HFFc6 (cell line): ENCODE results near the gene LRRC10B. TPM values are rescaled to one million over a fixed set of nuclear protein-coding genes. Genes with fewer than 3 reads are reported as not detected.

ENCODE experiments used
- DNase-seq: peaks from one replicate; pipeline ENCODE4 v3.0.0-alpha.2; 2018
- H3K27ac Mint-ChIP-seq: 2 replicates; pipeline ENCODE4 v1.8.0; 2020; ENCODE audit warnings: mild to moderate bottlenecking, mixed read lengths
- H3K27me3 Mint-ChIP-seq: 2 replicates; pipeline ENCODE4 v1.8.0; 2021; ENCODE audit warnings: mild to moderate bottlenecking, moderate library complexity, mixed read lengths; ENCODE audit not compliant: insufficient read depth
- H3K36me3 Mint-ChIP-seq: 2 replicates; pipeline ENCODE4 v1.8.0; 2021; ENCODE audit warnings: low read depth, mixed read lengths
- H3K4me1 Mint-ChIP-seq: 2 replicates; pipeline ENCODE4 v1.8.0; 2020; ENCODE audit warnings: low read depth, mixed read lengths
- H3K4me3 Mint-ChIP-seq: 2 replicates; pipeline ENCODE4 v1.8.0; 2020; ENCODE audit warnings: mild to moderate bottlenecking, moderate library complexity, mixed read lengths
- H3K9me3 Mint-ChIP-seq: 2 replicates; pipeline ENCODE4 v1.8.0; 2020; ENCODE audit warnings: mild to moderate bottlenecking, mixed read lengths
- total RNA-seq, 6 experiments: library from RNA; stranded (reverse); fragmentation: NEBNext Ultra II Directional; extraction: Animal tissue kit (Norgen Biotek cat#: 25700); gene quantifications; 2 replicates in 1 of 6; 3 replicates in 5 of 6; pipeline ENCODE4 v1.2.3, GENCODE V29; 2021
- TF ChIP-seq, protein P1 (sequence below): fragments of 200-600 bp; sonication (generic); IDR thresholded peaks from 2 replicates; pipeline ENCODE4 v1.5.0; 2021; ENCODE audit warnings: antibody characterized with exemption, mild to moderate bottlenecking

The LRRC10B gene
- total RNA-seq, 6 experiments from 2014 or later, result not detected

DNA sequence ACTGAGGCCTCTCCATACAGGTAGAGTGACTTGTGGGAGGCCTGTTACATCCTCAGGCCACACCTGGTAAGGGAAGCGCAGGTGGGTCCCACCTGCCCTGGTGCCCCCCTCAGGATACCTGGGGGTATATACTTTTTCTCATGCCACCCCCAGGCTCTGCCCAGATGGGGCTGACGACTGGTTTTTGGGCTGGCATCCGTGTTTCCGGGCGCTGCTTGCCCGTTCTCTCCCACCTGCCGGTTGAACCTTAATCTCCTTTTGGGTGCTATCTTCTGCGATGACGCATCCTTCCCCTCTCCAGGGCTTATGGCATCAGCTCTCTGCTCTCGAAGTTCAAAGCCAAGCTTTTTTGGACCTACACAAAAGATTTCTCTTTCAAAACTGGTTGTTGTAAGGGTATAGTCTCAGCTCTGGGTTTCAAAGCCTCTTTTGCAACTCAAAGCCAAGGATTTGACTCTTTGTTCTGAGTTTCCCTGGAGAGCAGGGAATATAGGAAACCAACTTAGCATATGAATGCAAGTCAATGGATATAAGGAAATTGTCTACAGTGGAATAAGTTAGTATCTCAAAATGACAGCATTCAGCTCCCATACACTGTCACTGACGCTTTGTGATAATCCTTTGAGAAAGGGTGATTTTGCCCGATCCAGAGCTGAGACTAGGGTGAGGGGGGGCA lies 8.6 kb upstream of the LRRC10B start:
- Mint-ChIP-seq H3K4me3 (no peak overlapping the region), H3K9me3 (no peaks in the 10 kb centered on the region), H3K27ac (no peak overlapping the region), H3K27me3 (peaks cover 28% of the 10 kb centered on the region), H3K36me3 (no peaks in the 10 kb centered on the region), H3K4me1 (no peaks in the 10 kb centered on the region)
- DNase-seq, result no peak
- TF ChIP-seq, protein P1, sequence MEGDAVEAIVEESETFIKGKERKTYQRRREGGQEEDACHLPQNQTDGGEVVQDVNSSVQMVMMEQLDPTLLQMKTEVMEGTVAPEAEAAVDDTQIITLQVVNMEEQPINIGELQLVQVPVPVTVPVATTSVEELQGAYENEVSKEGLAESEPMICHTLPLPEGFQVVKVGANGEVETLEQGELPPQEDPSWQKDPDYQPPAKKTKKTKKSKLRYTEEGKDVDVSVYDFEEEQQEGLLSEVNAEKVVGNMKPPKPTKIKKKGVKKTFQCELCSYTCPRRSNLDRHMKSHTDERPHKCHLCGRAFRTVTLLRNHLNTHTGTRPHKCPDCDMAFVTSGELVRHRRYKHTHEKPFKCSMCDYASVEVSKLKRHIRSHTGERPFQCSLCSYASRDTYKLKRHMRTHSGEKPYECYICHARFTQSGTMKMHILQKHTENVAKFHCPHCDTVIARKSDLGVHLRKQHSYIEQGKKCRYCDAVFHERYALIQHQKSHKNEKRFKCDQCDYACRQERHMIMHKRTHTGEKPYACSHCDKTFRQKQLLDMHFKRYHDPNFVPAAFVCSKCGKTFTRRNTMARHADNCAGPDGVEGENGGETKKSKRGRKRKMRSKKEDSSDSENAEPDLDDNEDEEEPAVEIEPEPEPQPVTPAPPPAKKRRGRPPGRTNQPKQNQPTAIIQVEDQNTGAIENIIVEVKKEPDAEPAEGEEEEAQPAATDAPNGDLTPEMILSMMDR, result no peak

DNA sequence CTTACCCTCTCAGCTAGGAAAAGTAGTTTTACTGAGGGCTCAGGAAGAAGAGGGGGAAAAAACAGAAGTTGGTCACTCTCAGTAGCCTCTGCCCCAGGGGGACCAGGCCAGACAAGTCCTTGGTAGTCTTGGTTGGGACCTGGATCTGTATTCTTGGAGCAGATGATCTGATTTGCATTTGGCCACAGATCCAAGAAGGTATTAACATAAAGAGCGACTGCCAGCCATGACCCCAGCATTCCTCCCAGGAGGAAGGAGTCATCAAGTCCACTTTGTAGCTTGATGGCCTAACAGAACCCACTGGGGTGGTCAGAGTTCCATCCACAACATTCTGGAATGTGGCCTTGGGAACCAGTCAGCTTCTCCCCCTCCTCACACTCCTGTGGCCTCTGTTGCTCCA lies 6.0 kb upstream of the LRRC10B start:
- no peak overlapping the region for H3K4me3 Mint-ChIP-seq
- H3K36me3 Mint-ChIP-seq, result no peaks in the 10 kb centered on the region
- H3K27me3 Mint-ChIP-seq, result peaks cover 46% of the 10 kb centered on the region
- TF ChIP-seq, protein P1, result no peak
- peaks cover 10% of the 10 kb centered on the region for H3K4me1 Mint-ChIP-seq
- no peak overlapping the region for H3K27ac Mint-ChIP-seq
- H3K9me3 Mint-ChIP-seq, result no peaks in the 10 kb centered on the region
- no peak for DNase-seq

DNA sequence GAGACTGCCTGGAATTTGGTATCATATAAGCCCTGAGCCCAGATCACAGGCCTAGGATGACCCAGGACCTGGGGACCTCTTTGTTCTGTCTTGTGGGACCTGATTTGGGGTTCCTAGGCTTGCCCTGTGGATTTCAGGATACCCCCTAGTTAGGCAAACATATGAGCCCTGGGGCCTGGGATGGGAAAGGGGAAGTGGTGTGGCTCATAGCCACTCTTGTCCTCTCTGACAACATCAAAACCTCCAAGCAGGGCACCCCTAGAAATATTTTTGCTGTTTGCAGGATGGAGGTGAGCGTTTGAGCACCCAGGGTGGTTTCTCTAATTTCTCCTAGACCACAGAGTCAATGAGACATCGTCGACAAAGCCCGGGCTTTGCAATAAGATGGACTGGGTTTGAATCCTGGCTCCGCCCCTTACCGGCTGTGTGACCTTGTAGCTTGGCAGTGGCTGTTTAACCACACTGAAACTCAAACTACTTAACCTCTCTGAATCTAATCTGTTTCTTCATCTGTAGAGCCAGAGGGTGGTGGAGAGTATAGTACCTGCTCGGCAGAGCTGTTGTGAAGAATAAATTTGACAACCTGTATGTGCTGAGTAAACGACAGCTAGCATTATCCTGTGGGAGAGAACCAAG lies 5.3 kb upstream of the LRRC10B start:
- peaks cover 53% of the 10 kb centered on the region for H3K27me3 Mint-ChIP-seq
- DNase-seq, result no peak
- H3K9me3 Mint-ChIP-seq, result no peaks in the 10 kb centered on the region
- no peak overlapping the region for H3K27ac Mint-ChIP-seq
- peaks cover 10% of the 10 kb centered on the region for H3K4me1 Mint-ChIP-seq
- H3K4me3 Mint-ChIP-seq, result no peak overlapping the region
- no peaks in the 10 kb centered on the region for H3K36me3 Mint-ChIP-seq
- TF ChIP-seq, protein P1, result no peak

DNA sequence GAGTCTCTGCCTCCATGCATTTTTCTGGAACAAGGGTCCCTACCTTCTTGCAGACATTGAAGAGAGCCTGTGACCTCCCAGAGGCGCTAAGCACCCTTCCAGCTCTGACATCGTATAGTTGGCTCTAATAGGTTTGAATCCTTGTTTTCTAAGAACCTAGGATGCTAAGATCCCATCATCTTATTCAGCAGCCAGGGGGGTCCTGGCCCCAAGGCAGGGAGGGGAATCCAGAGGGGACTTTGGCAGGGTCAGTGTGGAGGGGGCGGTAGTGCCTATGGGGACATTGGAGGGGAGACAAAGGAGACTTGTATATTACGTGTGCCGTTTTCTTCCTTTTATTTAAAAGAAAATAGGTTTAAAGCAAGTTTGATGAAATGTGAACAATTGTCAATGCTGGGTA lies 3.4 kb upstream of the LRRC10B start:
- H3K4me3 Mint-ChIP-seq, result no peak overlapping the region
- H3K27ac Mint-ChIP-seq, result no peak overlapping the region
- TF ChIP-seq, protein P1, result no peak
- no peaks in the 10 kb centered on the region for H3K36me3 Mint-ChIP-seq
- peaks cover 51% of the 10 kb centered on the region for H3K27me3 Mint-ChIP-seq
- peaks cover 10% of the 10 kb centered on the region for H3K4me1 Mint-ChIP-seq
- no peak for DNase-seq
- no peaks in the 10 kb centered on the region for H3K9me3 Mint-ChIP-seq

DNA sequence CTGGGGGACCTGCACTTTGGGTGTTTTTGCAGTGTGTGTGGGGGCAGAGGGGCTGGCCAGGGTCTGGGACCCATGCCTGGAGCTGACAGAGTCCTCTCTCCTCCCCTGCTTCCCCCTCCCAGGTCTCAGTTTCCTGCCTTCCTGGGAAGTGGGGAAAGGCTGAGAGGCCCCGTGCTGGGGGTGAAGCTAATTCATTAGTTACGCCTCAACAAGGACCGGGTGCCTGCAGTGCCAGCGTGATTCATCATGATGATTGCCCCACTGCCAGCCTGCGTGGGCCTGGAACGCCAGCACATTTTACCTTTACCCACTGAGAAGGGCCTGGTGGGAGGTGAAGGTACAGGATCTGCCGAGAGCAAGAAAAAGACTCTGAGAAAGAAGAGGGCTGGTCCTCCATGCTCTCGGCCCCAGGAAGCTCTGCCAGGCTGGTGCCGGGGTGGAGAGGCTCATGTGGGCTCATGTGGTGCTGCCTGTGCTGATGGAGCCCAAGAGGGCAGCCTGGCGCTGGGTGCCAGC lies 2.9 kb upstream of the LRRC10B start:
- H3K27me3 Mint-ChIP-seq, result peaks cover 55% of the 10 kb centered on the region
- DNase-seq, result peak; percentile 6
- no peaks in the 10 kb centered on the region for H3K9me3 Mint-ChIP-seq
- H3K36me3 Mint-ChIP-seq, result no peaks in the 10 kb centered on the region
- H3K4me3 Mint-ChIP-seq, result no peak overlapping the region
- TF ChIP-seq, protein P1, result no peak
- H3K27ac Mint-ChIP-seq, result no peak overlapping the region
- H3K4me1 Mint-ChIP-seq, result peaks cover 10% of the 10 kb centered on the region
